Lung (tissue), 12 donors: ENCODE results near the gene PHF19. TPM values are rescaled to one million over a fixed set of nuclear protein-coding genes. Genes with fewer than 3 reads are reported as not detected.

ENCODE experiments used
- ATAC-seq: fragments of 200-7000 bp; cut with Tn5 transposase; one replicate; pipeline ENCODE4 v1.9.1; 2020; ENCODE audit warnings: moderate number of reproducible peaks; ENCODE audit not compliant: insufficient read depth, low FRiP score
- DNase-seq, 3 donors: peaks; one replicate each; pipeline ENCODE4 v3.0.0-alpha.2; 2013 to 2017
- H3K27ac ChIP-seq, 2 donors: one replicate each; pipeline ENCODE4 v1.5.1; 2013; ENCODE audit warnings: mild to moderate bottlenecking in 2 of 2, moderate library complexity in 2 of 2, control low read depth in 1 of 2, inconsistent platforms in 1 of 2, low read depth in 1 of 2, low read length in 1 of 2
- H3K27me3 ChIP-seq, 3 donors: one replicate each; pipeline ENCODE4 v1.5.1; 2013; ENCODE audit warnings: low read length in 2 of 3; ENCODE audit not compliant: control insufficient read depth in 3 of 3, insufficient read depth in 3 of 3
- H3K36me3 ChIP-seq, 4 donors: one replicate each; pipeline ENCODE4 v1.5.1; 2013; ENCODE audit warnings: low read length in 4 of 4, mild to moderate bottlenecking in 1 of 4, moderate library complexity in 1 of 4; ENCODE audit not compliant: control insufficient read depth in 4 of 4, insufficient read depth in 4 of 4
- H3K4me1 ChIP-seq, 5 donors: one replicate each; pipeline ENCODE4 v1.5.1; 2013; ENCODE audit warnings: low read length in 5 of 5, mild to moderate bottlenecking in 2 of 5, moderate library complexity in 1 of 5; ENCODE audit not compliant: control insufficient read depth in 5 of 5, insufficient read depth in 5 of 5
- H3K4me3 ChIP-seq: one replicate; pipeline ENCODE4 v1.5.1; 2013; ENCODE audit warnings: mild to moderate bottlenecking, control low read depth, moderate library complexity
- H3K9ac ChIP-seq, 2 donors: one replicate each; pipeline ENCODE4 v1.5.1; 2013; ENCODE audit warnings: low read length in 2 of 2, control low read depth in 1 of 2; ENCODE audit not compliant: insufficient read depth in 1 of 2
- H3K9me3 ChIP-seq, 4 donors: one replicate each; pipeline ENCODE4 v1.5.1; 2013; ENCODE audit warnings: low read length in 3 of 4, mild to moderate bottlenecking in 1 of 4, moderate library complexity in 1 of 4; ENCODE audit not compliant: control insufficient read depth in 4 of 4, insufficient read depth in 3 of 4
- CTCF ChIP-seq: IDR thresholded peaks from 2 replicates; pipeline ENCODE4 v1.5.1; 2012; ENCODE audit warnings: mild to moderate bottlenecking; ENCODE audit errors: control extremely low read depth, extremely low read depth
- WGBS, 2 donors: extraction: QIAGEN DNeasy Blood & Tissue Kit; methylation state at CpG; one replicate each; pipeline ENCODE4 v1.1.7; 2013; 5-methylcytosine and 5-hydroxymethylcytosine counted together
- polyA plus RNA-seq, 2 donors: library from polyadenylated mRNA; stranded (reverse); fragments of 200-250 nt; gene quantifications; one replicate each; pipeline ENCODE4 v1.2.1, GENCODE V29; 2013
- total RNA-seq, 2 donors: library from RNA; depleted of rRNA in 1 of 2; stranded (reverse); fragments of >200 nt in 1 of 2; gene quantifications; one replicate each; pipeline ENCODE4 v1.2.1, GENCODE V29; 2014 to 2021
- donor health status: control.
- donor health status: control.
- donor health status: Bipolar disorder and iron deficiency.
- donor health status: healthy.
- donor health status: DM: yes; HTN: yes; CAD: no.

PHF19 gene
- total and polyA plus RNA-seq, 4 donors, result 20.3 to 25.1 (median 21.7) TPM

DNA sequence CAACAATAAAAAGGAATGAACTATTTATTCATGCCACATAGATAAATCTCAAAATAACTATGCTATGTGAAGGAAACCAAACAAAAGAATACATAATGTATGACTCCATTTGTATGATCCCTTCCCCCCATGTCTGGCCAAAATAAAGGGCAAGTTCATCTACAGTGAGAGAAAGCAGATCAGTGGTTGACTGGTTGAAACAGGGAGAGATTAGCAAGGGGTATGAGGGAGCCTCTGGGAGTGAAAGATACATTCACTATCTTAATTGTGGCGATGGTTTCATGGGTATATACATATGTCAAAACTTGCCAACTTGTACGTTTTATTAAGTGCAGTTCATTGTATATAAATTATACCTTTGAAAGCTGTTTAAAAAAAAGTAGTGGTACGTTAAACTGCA, 39.1 kb downstream of the PHF19 start:
- H3K27me3 ChIP-seq, result no peaks in the 10 kb centered on the region
- TF ChIP-seq CTCF, result no peak
- no peaks in the 10 kb centered on the region for H3K9me3 ChIP-seq
- ATAC-seq (no peak), DNase-seq (no peak)
- peaks cover 0 to 8% (median 2%) of the 10 kb centered on the region in 5 donors for H3K4me1 ChIP-seq
- 91 to 95% methylated on average over 3 of the region's 3 CpGs for WGBS, 2 donors
- no peak overlapping the region for H3K9ac ChIP-seq
- no peak overlapping the region for H3K4me3 ChIP-seq
- H3K27ac ChIP-seq, result no peak overlapping the region
- H3K36me3 ChIP-seq, result peaks cover 0 to 7% (median 0%) of the 10 kb centered on the region in 4 donors

DNA sequence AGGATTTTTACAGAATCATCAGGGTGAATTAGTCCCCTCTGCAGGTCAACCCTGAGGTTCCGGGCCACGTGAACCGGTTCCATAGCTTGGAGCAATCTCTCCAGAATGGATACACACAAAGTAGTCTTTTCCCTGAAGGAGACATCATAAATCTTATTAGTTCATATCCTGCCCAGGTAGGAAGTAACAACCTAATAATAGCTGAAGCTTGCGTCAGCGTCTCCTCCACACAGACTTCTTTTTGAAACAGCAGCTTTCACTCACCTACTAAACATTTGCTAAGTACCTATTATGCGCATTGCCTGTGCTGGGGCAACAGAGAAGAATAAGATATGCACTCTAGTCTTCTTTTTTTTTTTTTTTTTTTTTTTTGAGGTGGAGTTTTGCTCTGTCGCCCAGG, 43.7 kb downstream of the PHF19 start:
- 91 to 98% methylated on average over 7 of the region's 7 CpGs for WGBS, 2 donors

GRCh38 chr9:120832807-120833206, 44.2 kb downstream of the PHF19 start:
- H3K27ac ChIP-seq, result no peak overlapping the region
- TF ChIP-seq CTCF, result no peak
- no peaks in the 10 kb centered on the region for H3K27me3 ChIP-seq
- ATAC-seq, result no peak
- H3K9ac ChIP-seq, result no peak overlapping the region
- H3K4me3 ChIP-seq, result no peak overlapping the region
- H3K36me3 ChIP-seq, result peaks cover 8 to 27% (median 19%) of the 10 kb centered on the region in 4 donors
- no peaks in the 10 kb centered on the region for H3K9me3 ChIP-seq
- H3K4me1 ChIP-seq, result no peaks in the 10 kb centered on the region
- no peak for DNase-seq

More for the DNA sequence above, 43.7 kb downstream of the PHF19 start:
- DNase-seq (no peak), ATAC-seq (no peak)
- Histone ChIP-seq H3K27me3 (no peaks in the 10 kb centered on the region), H3K4me3 (no peak overlapping the region), H3K9ac (no peak overlapping the region), H3K27ac (no peak overlapping the region), H3K36me3 (peaks cover 8 to 27% (median 18%) of the 10 kb centered on the region in 4 donors), H3K4me1 (peaks cover 0 to under 1% (median 0%) of the 10 kb centered on the region in 5 donors), H3K9me3 (no peaks in the 10 kb centered on the region)
- no peak for TF ChIP-seq CTCF

DNA sequence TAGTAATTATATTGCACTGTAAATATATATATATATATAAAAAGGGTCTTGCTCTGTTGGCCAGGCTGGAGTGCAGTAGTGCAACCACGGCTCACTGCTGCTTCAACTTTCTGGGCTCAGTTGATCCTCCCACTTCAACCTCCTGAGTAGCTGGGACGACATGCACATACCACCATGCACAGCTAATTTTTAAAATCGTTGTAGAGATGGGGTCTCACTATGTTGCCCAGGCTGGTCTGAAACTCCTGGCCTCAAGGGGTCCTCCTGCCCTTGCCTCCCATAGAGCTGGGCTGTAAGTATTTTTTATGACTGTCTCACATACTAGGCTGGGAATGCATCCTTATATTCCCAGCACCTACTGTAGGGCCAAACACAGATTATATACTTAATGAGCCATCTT, 46.1 kb downstream of the PHF19 start:
- no peak overlapping the region for H3K27ac ChIP-seq
- no peak for DNase-seq
- no peak for TF ChIP-seq CTCF
- no peaks in the 10 kb centered on the region for H3K4me1 ChIP-seq
- no peak overlapping the region for H3K9ac ChIP-seq
- H3K9me3 ChIP-seq, result peaks cover 0 to 3% (median 0%) of the 10 kb centered on the region in 4 donors
- H3K27me3 ChIP-seq, result no peaks in the 10 kb centered on the region
- H3K4me3 ChIP-seq, result no peak overlapping the region
- 97 to 98% methylated on average over 3 of the region's 3 CpGs for WGBS, 2 donors
- peaks cover 8 to 37% (median 28%) of the 10 kb centered on the region in 4 donors for H3K36me3 ChIP-seq
- ATAC-seq, result no peak
